B cell (primary cell): Measurements from ENCODE around the gene CNKSR3.

Experiments
- EZH2 ChIP-seq: IDR thresholded peaks from 2 replicates; pipeline ENCODE4 v1.6.1; 2012; ENCODE audit warnings: borderline replicate concordance, low read depth, mild to moderate bottlenecking, moderate library complexity, low read length; ENCODE audit not compliant: insufficient read depth, poor library complexity, severe bottlenecking
- TF ChIP-seq, protein P1 (sequence below): fragments of 200-600 bp; IDR thresholded peaks from one replicate; pipeline ENCODE4 v1.8.0; 2022; ENCODE audit warnings: antibody characterized with exemption, mild to moderate bottlenecking

DNA sequence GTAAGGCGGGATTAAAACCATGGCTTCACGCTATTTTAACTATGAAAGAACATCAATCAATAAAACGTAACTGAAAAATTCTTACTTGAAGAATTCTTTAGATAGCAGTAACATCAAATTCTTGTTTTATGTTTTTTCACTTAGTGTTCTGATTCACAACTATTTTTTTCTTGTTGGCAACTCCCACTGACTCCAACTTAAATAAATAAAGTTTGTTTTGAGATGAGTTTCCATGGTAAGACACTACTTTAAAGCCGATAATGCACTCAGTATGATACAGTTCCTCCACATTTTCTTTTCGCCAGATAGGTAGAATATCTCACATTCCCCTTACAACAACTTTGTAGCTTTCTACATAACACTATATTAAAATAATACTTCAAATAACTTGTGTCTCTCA, 33.1 kb upstream of the CNKSR3 start:
- TF ChIP-seq, protein P1, sequence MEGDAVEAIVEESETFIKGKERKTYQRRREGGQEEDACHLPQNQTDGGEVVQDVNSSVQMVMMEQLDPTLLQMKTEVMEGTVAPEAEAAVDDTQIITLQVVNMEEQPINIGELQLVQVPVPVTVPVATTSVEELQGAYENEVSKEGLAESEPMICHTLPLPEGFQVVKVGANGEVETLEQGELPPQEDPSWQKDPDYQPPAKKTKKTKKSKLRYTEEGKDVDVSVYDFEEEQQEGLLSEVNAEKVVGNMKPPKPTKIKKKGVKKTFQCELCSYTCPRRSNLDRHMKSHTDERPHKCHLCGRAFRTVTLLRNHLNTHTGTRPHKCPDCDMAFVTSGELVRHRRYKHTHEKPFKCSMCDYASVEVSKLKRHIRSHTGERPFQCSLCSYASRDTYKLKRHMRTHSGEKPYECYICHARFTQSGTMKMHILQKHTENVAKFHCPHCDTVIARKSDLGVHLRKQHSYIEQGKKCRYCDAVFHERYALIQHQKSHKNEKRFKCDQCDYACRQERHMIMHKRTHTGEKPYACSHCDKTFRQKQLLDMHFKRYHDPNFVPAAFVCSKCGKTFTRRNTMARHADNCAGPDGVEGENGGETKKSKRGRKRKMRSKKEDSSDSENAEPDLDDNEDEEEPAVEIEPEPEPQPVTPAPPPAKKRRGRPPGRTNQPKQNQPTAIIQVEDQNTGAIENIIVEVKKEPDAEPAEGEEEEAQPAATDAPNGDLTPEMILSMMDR: no peak
- no peak for TF ChIP-seq EZH2
